Stimulated activated naive CD8-positive, alpha-beta T cell treated with anti-CD3 and anti-CD28 coated beads, Interleukin-15, Interleukin-2, amounts not matched to agents 100 U/mL and 50 U/mL, for 24 hours (primary cell): ENCODE measurements around the gene STOM.

ENCODE experiments used
- ATAC-seq: fragments of 150-1000 bp; cut with Tn5 transposase; one replicate; pipeline ENCODE4 v1.10.0; 2021
- DNase-seq: peaks from one replicate; pipeline ENCODE4 v3.0.0; 2021

Gene STOM

GRCh38 chr9:121348221-121348620, 21.8 kb downstream of the STOM start:
- no peak for DNase-seq
- ATAC-seq: no peak

GRCh38 chr9:121345070-121345469, 25.0 kb downstream of the STOM start:
- DNase-seq (no peak), ATAC-seq (no peak)

- DNase-seq (no peak), ATAC-seq (no peak)
Observed at GRCh38 chr9:121344184-121344583, 25.9 kb downstream of the STOM start.

- ATAC-seq: no peak
- DNase-seq: no peak
Observed at GRCh38 chr9:121340676-121341392, 29.2 kb downstream of the STOM start.

GRCh38 chr9:121339437-121339836, 30.6 kb downstream of the STOM start:
- DNase-seq (no peak), ATAC-seq (no peak)

- ATAC-seq (no peak), DNase-seq (no peak)
Observed at GRCh38 chr9:121336665-121337064, 33.4 kb downstream of the STOM start.

GRCh38 chr9:121333950-121334773, 35.9 kb downstream of the STOM start:
- DNase-seq (no peak), ATAC-seq (no peak)

GRCh38 chr9:121331992-121332685, 37.9 kb downstream of the STOM start:
- no peak for DNase-seq
- ATAC-seq: no peak

- ATAC-seq: no peak
- no peak for DNase-seq
Observed at GRCh38 chr9:121331549-121331948, 38.5 kb downstream of the STOM start.

GRCh38 chr9:121328876-121329681, 41.0 kb downstream of the STOM start:
- no peak for DNase-seq
- ATAC-seq: no peak

GRCh38 chr9:121328476-121328875, 41.6 kb downstream of the STOM start:
- DNase-seq (no peak), ATAC-seq (no peak)

- ATAC-seq: no peak
Observed at GRCh38 chr9:121326901-121327613, 43.0 kb downstream of the STOM start.

GRCh38 chr9:121326130-121326838, 43.8 kb downstream of the STOM start:
- ATAC-seq: no peak

More at GRCh38 chr9:121326901-121327613, 43.0 kb downstream of the STOM start:
- no peak for DNase-seq

GRCh38 chr9:121325387-121325786, 44.7 kb downstream of the STOM start:
- ATAC-seq (no peak), DNase-seq (no peak)

More at GRCh38 chr9:121326130-121326838, 43.8 kb downstream of the STOM start:
- DNase-seq: no peak

GRCh38 chr9:121324755-121325154, 45.3 kb downstream of the STOM start:
- DNase-seq (no peak), ATAC-seq (no peak)

GRCh38 chr9:121324316-121324715, 45.7 kb downstream of the STOM start:
- no peak for ATAC-seq
- no peak for DNase-seq

GRCh38 chr9:121323449-121324151, 46.5 kb downstream of the STOM start:
- no peak for ATAC-seq
- no peak for DNase-seq

GRCh38 chr9:121322737-121323448, 47.2 kb downstream of the STOM start:
- DNase-seq (no peak), ATAC-seq (no peak)

GRCh38 chr9:121322037-121322736, 47.9 kb downstream of the STOM start:
- ATAC-seq: no peak
- DNase-seq: no peak
